Caco-2 (cell line): Measurements from ENCODE around the gene NRN1L. TPM values are rescaled to one million over a fixed set of nuclear protein-coding genes. Genes with fewer than 3 reads are reported as not detected.

Source experiments
- BruUV-seq: library from RNA; stranded (reverse); fragments of 400-500 nt; replicated peaks from 2 replicates; lab custom pipeline; 2021; lab: Mats Ljungman, UMichigan
- CTCF ChIA-PET: fragments of 300-600 bp; sonication (Branson Sonifier 250); formaldehyde crosslinking; loops from one replicate; lab custom pipeline; 2022; ENCODE audit warnings: antibody characterized with exemption; lab: Charles Lee
- POLR2A ChIA-PET: fragments of 300-600 bp; sonication (Branson Sonifier 250); formaldehyde crosslinking; loops from one replicate; lab custom pipeline; 2022; ENCODE audit warnings: antibody characterized with exemption; lab: Charles Lee
- DNase-seq, 2 experiments: peaks; one replicate each; pipeline versions ENCODE4 v3.0.0 to v3.0.0-alpha.2; 2020 to 2022
- H3K27me3 ChIP-seq: replicated peaks from 2 replicates; pipeline ENCODE4 v1.6.0; 2011; ENCODE audit warnings: low read length; ENCODE audit not compliant: control insufficient read depth, insufficient read depth
- H3K36me3 ChIP-seq: 2 replicates; pipeline ENCODE4 v1.5.1; 2011; ENCODE audit warnings: low read length; ENCODE audit not compliant: control insufficient read depth, insufficient read depth
- H3K4me1 ChIP-seq: fragments of 250-450 bp; sonication (Bioruptor Pico); 2 replicates; pipeline ENCODE4 v1.5.1; 2020; ENCODE audit warnings: mild to moderate bottlenecking
- H3K4me3 ChIP-seq: 2 replicates; pipeline ENCODE4 v1.5.1; 2011; ENCODE audit warnings: low read depth, mild to moderate bottlenecking, control low read depth, low read length
- H3K9me3 ChIP-seq: fragments of 250-450 bp; sonication (Bioruptor Pico); 2 replicates; pipeline ENCODE4 v1.5.1; 2020; ENCODE audit warnings: mild to moderate bottlenecking, moderate library complexity
- H3K27ac Mint-ChIP-seq: one replicate; pipeline ENCODE4 v1.8.0; 2022; ENCODE audit warnings: mixed read lengths; ENCODE audit not compliant: unreplicated experiment
- H3K27me3 Mint-ChIP-seq: one replicate; pipeline ENCODE4 v1.8.0; 2022; ENCODE audit warnings: mixed read lengths; ENCODE audit not compliant: insufficient read depth, unreplicated experiment
- H3K36me3 Mint-ChIP-seq: one replicate; pipeline ENCODE4 v1.8.0; 2022; ENCODE audit warnings: mild to moderate bottlenecking, mixed read lengths; ENCODE audit not compliant: insufficient read depth, unreplicated experiment
- H3K4me1 Mint-ChIP-seq: one replicate; pipeline ENCODE4 v1.8.0; 2022; ENCODE audit warnings: low read depth, mixed read lengths; ENCODE audit not compliant: unreplicated experiment
- H3K4me3 Mint-ChIP-seq: one replicate; pipeline ENCODE4 v1.8.0; 2022; ENCODE audit warnings: mild to moderate bottlenecking, moderate library complexity, mixed read lengths; ENCODE audit not compliant: unreplicated experiment
- H3K9me3 Mint-ChIP-seq: one replicate; pipeline ENCODE4 v1.8.0; 2022; ENCODE audit warnings: mixed read lengths; ENCODE audit not compliant: unreplicated experiment
- intact Hi-C: fragments of 100-400 bp; cut with micrococcal nuclease; formaldehyde crosslinking; loops from one replicate; pipeline ENCODE4 v1.10.0; 2022; ENCODE audit not compliant: unreplicated experiment
- total RNA-seq: library from RNA; stranded (reverse); gene quantifications from 2 replicates; pipeline ENCODE4 v1.2.3, GENCODE V29; 2022
- TF ChIP-seq, protein P1 (sequence below), 2 experiments: fragments of 200-600 bp in 1 of 2; IDR thresholded peaks; 1 replicate in 1 of 2; 2 replicates in 1 of 2; pipeline versions ENCODE4 v1.5.1 to v1.8.0; 2011 to 2022; ENCODE audit warnings: antibody characterized with exemption in 1 of 2, control low read depth in 1 of 2, inconsistent platforms in 1 of 2, low read depth in 1 of 2, low read length in 1 of 2, mild to moderate bottlenecking in 1 of 2, moderate library complexity in 1 of 2; ENCODE audit not compliant: insufficient read depth in 1 of 2, severe bottlenecking in 1 of 2, unreplicated experiment in 1 of 2

NRN1L gene
- total RNA-seq, 1 experiment from 2014 or later = 0.93 TPM

DNA sequence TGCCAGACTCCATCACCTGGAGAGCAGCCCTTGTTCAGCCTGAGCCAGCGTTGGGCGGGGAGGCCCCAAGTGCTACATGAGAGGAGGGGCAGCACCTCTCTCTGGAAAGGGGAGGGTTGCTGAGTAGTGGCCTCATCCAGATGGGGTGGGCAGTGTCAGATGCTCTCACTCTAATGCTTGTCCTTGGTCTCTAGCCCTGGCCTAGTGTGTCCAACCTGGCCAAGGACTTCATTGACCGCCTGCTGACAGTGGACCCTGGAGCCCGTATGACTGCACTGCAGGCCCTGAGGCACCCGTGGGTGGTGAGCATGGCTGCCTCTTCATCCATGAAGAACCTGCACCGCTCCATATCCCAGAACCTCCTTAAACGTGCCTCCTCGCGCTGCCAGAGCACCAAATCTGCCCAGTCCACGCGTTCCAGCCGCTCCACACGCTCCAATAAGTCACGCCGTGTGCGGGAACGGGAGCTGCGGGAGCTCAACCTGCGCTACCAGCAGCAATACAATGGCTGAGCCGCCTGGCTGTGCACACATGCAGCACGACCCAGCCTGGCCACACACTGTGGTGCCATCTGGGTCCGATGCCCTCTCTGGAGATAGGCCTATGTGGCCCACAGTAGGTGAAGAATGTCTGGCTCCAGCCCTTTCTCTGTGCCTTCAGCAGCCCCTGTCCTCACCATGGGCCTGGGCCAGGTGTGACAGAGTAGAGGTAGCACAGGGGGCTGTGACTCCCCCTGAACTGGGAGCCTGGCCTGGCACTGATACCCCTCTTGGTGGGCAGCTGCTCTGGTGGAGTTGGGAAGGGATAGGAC, 42.7 kb downstream of the NRN1L start:
- Histone ChIP-seq H3K36me3 (peaks cover 11% of the 10 kb centered on the region), H3K9me3 (no peaks in the 10 kb centered on the region), H3K4me3 (no peak overlapping the region), H3K4me1 (no peaks in the 10 kb centered on the region), H3K27me3 (no peaks in the 10 kb centered on the region)
- Mint-ChIP-seq H3K9me3 (no peaks in the 10 kb centered on the region), H3K4me3 (no peak overlapping the region), H3K27me3 (no peaks in the 10 kb centered on the region), H3K27ac (no peak overlapping the region), H3K36me3 (peaks cover 22% of the 10 kb centered on the region), H3K4me1 (no peaks in the 10 kb centered on the region)
- intact Hi-C loops = no loop called here
- BruUV-seq = no TSS peak
- TF ChIP-seq, protein P1, sequence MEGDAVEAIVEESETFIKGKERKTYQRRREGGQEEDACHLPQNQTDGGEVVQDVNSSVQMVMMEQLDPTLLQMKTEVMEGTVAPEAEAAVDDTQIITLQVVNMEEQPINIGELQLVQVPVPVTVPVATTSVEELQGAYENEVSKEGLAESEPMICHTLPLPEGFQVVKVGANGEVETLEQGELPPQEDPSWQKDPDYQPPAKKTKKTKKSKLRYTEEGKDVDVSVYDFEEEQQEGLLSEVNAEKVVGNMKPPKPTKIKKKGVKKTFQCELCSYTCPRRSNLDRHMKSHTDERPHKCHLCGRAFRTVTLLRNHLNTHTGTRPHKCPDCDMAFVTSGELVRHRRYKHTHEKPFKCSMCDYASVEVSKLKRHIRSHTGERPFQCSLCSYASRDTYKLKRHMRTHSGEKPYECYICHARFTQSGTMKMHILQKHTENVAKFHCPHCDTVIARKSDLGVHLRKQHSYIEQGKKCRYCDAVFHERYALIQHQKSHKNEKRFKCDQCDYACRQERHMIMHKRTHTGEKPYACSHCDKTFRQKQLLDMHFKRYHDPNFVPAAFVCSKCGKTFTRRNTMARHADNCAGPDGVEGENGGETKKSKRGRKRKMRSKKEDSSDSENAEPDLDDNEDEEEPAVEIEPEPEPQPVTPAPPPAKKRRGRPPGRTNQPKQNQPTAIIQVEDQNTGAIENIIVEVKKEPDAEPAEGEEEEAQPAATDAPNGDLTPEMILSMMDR (IDR thresholded peaks at IDR 0.05; ENCODE audit: insufficient read depth in 1 of 2, low read depth in 1 of 2, low read length in 1 of 2, severe bottlenecking in 1 of 2, unreplicated experiment in 1 of 2) = no peak
- DNase-seq = no peak
- CTCF ChIA-PET = interaction anchor here (1.9 kb wide), 1 partner anchor 111 kb away, joined by 7 read pairs; no protein-coding TSS in a partner anchor
- POLR2A ChIA-PET = no interaction called here

DNA sequence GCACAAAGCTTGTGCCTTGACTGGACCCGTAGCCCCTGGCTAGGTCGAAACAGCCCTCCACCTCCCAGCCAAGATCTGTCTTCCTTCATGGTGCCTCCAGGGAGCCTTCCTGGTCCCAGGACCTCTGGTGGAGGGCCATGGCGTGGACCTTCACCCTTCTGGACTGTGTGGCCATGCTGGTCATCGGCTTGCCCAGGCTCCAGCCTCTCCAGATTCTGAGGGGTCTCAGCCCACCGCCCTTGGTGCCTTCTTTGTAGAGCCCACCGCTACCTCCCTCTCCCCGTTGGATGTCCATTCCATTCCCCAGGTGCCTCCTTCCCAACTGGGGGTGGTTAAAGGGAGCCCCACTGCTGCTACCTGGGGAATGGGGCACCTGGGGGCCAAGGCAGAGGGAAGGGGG, 43.5 kb downstream of the NRN1L start:
- peaks cover 11% of the 10 kb centered on the region for H3K36me3 ChIP-seq
- no peak for DNase-seq
- no peaks in the 10 kb centered on the region for H3K4me1 Mint-ChIP-seq

More for the DNA sequence above, 43.5 kb downstream of the NRN1L start:
- intact Hi-C loops = loop anchor here (1.0 kb wide), 3 partner anchors 45 to 256 kb away; no protein-coding TSS in a partner anchor
- no peak overlapping the region for H3K27ac Mint-ChIP-seq
- ChIA-PET CTCF (interaction anchor here (0.8 to 2.3 kb wide), 3 partner anchors 14 to 111 kb away, joined by 3 to 9 read pairs (median 3); no protein-coding TSS in a partner anchor), POLR2A (no interaction called here)
- peaks cover 25% of the 10 kb centered on the region for H3K36me3 Mint-ChIP-seq
- no TSS peak for BruUV-seq
- H3K27me3 ChIP-seq = no peaks in the 10 kb centered on the region
- no peaks in the 10 kb centered on the region for H3K27me3 Mint-ChIP-seq
- no peaks in the 10 kb centered on the region for H3K4me1 ChIP-seq
- H3K9me3 ChIP-seq = no peaks in the 10 kb centered on the region
- no peaks in the 10 kb centered on the region for H3K9me3 Mint-ChIP-seq
- no peak overlapping the region for H3K4me3 Mint-ChIP-seq
- TF ChIP-seq, protein P1 (IDR thresholded peaks at IDR 0.05; ENCODE audit: insufficient read depth in 1 of 2, low read depth in 1 of 2, low read length in 1 of 2, severe bottlenecking in 1 of 2, unreplicated experiment in 1 of 2) = no peak
- no peak overlapping the region for H3K4me3 ChIP-seq
